Suprapubic skin (tissue), 4 donors: Measurements from ENCODE around the gene FKBP5.

ENCODE experiments used
- EP300 ChIP-seq: sonication (generic); formaldehyde crosslinking; IDR thresholded peaks from one replicate; pipeline ENCODE4 v1.6.1; 2017; ENCODE audit warnings: antibody characterized with exemption
- POLR2A ChIP-seq, 2 donors: fragments of 450-650 bp; IDR thresholded peaks; one replicate each; pipeline ENCODE4 v1.6.1; 2017; ENCODE audit warnings: antibody characterized with exemption in 2 of 2, mild to moderate bottlenecking in 2 of 2, moderate library complexity in 2 of 2
- POLR2AphosphoS5 ChIP-seq, 3 donors: sonication (generic); formaldehyde crosslinking; IDR thresholded peaks; one replicate each; pipeline ENCODE4 v1.6.1; 2017; ENCODE audit warnings: antibody characterized with exemption in 3 of 3
- TF ChIP-seq, protein P1 (sequence below), 2 donors: fragments of 200-600 bp in 1 of 2; fragments of 450-650 bp in 1 of 2; sonication (generic) in 1 of 2; IDR thresholded peaks; one replicate each; pipeline ENCODE4 v1.5.1; 2016 to 2019; ENCODE audit warnings: antibody characterized with exemption in 2 of 2, mild to moderate bottlenecking in 1 of 2, moderate library complexity in 1 of 2

DNA sequence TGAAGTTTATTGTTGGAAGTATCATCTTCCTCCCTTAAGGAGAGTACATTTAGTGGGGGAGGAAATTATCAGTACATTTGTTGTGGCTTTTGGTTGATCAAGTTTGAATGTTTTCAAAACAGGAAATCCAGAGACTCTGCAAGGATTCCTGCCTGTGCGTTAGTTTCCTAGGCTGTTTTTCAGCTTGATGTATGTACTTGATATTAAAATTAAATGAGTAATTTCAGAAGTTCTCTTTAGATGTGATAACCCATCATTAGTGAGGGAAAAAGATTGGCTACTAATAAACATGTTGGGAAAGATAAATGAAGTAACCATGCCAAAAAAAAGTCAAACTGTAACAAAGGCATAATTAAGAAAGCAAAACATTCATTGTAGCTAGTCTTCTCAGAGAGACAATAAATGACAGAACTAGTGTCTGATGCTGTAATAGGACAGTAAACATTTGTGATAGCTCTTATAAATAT lies 88.0 kb downstream of the FKBP5 start:
- TF ChIP-seq, protein P1, sequence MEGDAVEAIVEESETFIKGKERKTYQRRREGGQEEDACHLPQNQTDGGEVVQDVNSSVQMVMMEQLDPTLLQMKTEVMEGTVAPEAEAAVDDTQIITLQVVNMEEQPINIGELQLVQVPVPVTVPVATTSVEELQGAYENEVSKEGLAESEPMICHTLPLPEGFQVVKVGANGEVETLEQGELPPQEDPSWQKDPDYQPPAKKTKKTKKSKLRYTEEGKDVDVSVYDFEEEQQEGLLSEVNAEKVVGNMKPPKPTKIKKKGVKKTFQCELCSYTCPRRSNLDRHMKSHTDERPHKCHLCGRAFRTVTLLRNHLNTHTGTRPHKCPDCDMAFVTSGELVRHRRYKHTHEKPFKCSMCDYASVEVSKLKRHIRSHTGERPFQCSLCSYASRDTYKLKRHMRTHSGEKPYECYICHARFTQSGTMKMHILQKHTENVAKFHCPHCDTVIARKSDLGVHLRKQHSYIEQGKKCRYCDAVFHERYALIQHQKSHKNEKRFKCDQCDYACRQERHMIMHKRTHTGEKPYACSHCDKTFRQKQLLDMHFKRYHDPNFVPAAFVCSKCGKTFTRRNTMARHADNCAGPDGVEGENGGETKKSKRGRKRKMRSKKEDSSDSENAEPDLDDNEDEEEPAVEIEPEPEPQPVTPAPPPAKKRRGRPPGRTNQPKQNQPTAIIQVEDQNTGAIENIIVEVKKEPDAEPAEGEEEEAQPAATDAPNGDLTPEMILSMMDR (IDR thresholded peaks at IDR 0.05) = no peak
- TF ChIP-seq POLR2AphosphoS5 (IDR thresholded peaks at IDR 0.05) = no peak
- no peak for TF ChIP-seq POLR2A (IDR thresholded peaks at IDR 0.05)
- TF ChIP-seq EP300 = no peak
